HCT116 (cell line): ENCODE results near the gene ADGRL3. TPM values are rescaled to one million over a fixed set of nuclear protein-coding genes. Genes with fewer than 3 reads are reported as not detected.

Experiments used
- ATAC-seq: fragments of 200-7000 bp; cut with Tn5 transposase; 2 replicates; pipeline ENCODE4 v1.9.1; 2020; ENCODE audit warnings: mild to moderate bottlenecking, moderate library complexity
- BruUV-seq: library from RNA; stranded (reverse); fragments of 400-500 nt; replicated peaks from 2 replicates; lab custom pipeline; 2021; lab: Mats Ljungman, UMichigan
- CTCF ChIA-PET: fragments of 300-600 bp; sonication (Branson Sonifier 250); formaldehyde crosslinking; loops from one replicate; lab custom pipeline; 2021; ENCODE audit warnings: antibody characterized with exemption; lab: Charles Lee
- POLR2A ChIA-PET: fragments of 300-600, 350-600 bp; sonication (Branson Sonifier 250); formaldehyde crosslinking; loops from one replicate; lab custom pipeline; 2021; ENCODE audit warnings: antibody characterized with exemption; lab: Charles Lee
- RAD21 ChIA-PET, 2 experiments: fragments of 300-600 bp; sonication (Branson Sonifier 250); formaldehyde crosslinking; loops; one replicate each; lab custom pipeline; 2023; ENCODE audit warnings: low total read pairs in 2 of 2; ENCODE audit not compliant: uncharacterized antibody in 2 of 2, unreplicated experiment in 2 of 2, low non-redundant PET in 1 of 2; lab: Charles Lee
- DNase-seq: peaks from one replicate; pipeline ENCODE4 v3.0.0-alpha.2; 2010; ENCODE audit warnings: low read depth, low spot score
- H2AFZ ChIP-seq: fragments of 200-600 bp; shearing (Covaris generic), sonication (generic); 2 replicates; pipeline ENCODE4 v1.6.1; 2017; ENCODE audit warnings: low read depth, mixed run types, mixed read lengths, antibody characterized with exemption, low read length; ENCODE audit not compliant: poor library complexity, severe bottlenecking
- H3K27ac ChIP-seq: 2 replicates; pipeline ENCODE4 v1.5.1; 2012; ENCODE audit warnings: low read depth, low read length
- H3K27me3 ChIP-seq: fragments of 200-600 bp; sonication (generic); 2 replicates; pipeline ENCODE4 v1.6.1; 2016; ENCODE audit warnings: mixed run types, low read length, mixed read lengths; ENCODE audit not compliant: insufficient read depth
- H3K36me3 ChIP-seq, 2 experiments: fragments of 200-500 bp in 1 of 2; fragments of 200-600 bp in 1 of 2; sonication (Bioruptor generic) in 1 of 2; sonication (generic) in 1 of 2; 2 replicates each; pipeline versions ENCODE4 v1.5.1 to v1.6.1; 2014 to 2016; ENCODE audit warnings: low read length in 2 of 2, inconsistent platforms in 1 of 2, mixed read lengths in 1 of 2, mixed run types in 1 of 2; ENCODE audit not compliant: insufficient read depth in 2 of 2, control insufficient read depth in 1 of 2
- H3K4me1 ChIP-seq, 2 experiments: fragments of 200-600 bp in 1 of 2; sonication (generic) in 1 of 2; 2 replicates each; pipeline versions ENCODE4 v1.5.1 to v1.6.1; 2012 to 2017; ENCODE audit warnings: low read length in 2 of 2, inconsistent platforms in 1 of 2, mild to moderate bottlenecking in 1 of 2, mixed read lengths in 1 of 2, mixed run types in 1 of 2, moderate library complexity in 1 of 2; ENCODE audit not compliant: insufficient read depth in 2 of 2, control insufficient read depth in 1 of 2
- H3K4me2 ChIP-seq: fragments of 200-600 bp; sonication (generic); 2 replicates; pipeline ENCODE4 v1.6.1; 2017; ENCODE audit warnings: mixed run types, low read length, mixed read lengths
- H3K4me3 ChIP-seq, 2 experiments: fragments of 200-600 bp in 1 of 2; sonication (generic) in 1 of 2; replicated peaks in 1 of 2; 2 replicates each; pipeline ENCODE4 v1.5.1; 2011 to 2016; ENCODE audit warnings: low read length in 2 of 2, control low read depth in 1 of 2, low read depth in 1 of 2, mild to moderate bottlenecking in 1 of 2, mixed read lengths in 1 of 2, mixed run types in 1 of 2
- H3K79me2 ChIP-seq: fragments of 200-600 bp; sonication (generic); 2 replicates; pipeline ENCODE4 v1.6.1; 2017; ENCODE audit warnings: mild to moderate bottlenecking, mixed run types, low read length, moderate library complexity, mixed read lengths; ENCODE audit not compliant: insufficient read depth
- H3K9ac ChIP-seq: fragments of 200-600 bp; sonication (generic); 2 replicates; pipeline ENCODE4 v1.6.1; 2016; ENCODE audit warnings: low read length, mixed read lengths
- H3K9me2 ChIP-seq: fragments of 200-600 bp; sonication (generic), shearing (Covaris generic); 2 replicates; pipeline ENCODE4 v1.6.1; 2017; ENCODE audit warnings: mixed run types, mild to moderate bottlenecking, moderate library complexity; ENCODE audit not compliant: insufficient read depth
- H3K9me3 ChIP-seq, 2 experiments: fragments of 200-500 bp in 1 of 2; fragments of 200-600 bp in 1 of 2; sonication (Bioruptor generic) in 1 of 2; sonication (generic) in 1 of 2; 2 replicates each; pipeline ENCODE4 v1.6.1; 2014 to 2017; ENCODE audit warnings: low read length in 2 of 2, mixed read lengths in 2 of 2, inconsistent platforms in 1 of 2, low read depth in 1 of 2, mild to moderate bottlenecking in 1 of 2, mixed run types in 1 of 2, moderate library complexity in 1 of 2; ENCODE audit not compliant: control insufficient read depth in 1 of 2, insufficient read depth in 1 of 2
- H4K20me1 ChIP-seq: fragments of 200-600 bp; sonication (generic), shearing (Covaris generic); 2 replicates; pipeline ENCODE4 v1.6.1; 2017; ENCODE audit warnings: mixed run types, mild to moderate bottlenecking, moderate library complexity; ENCODE audit not compliant: insufficient read depth
- EGR1 ChIP-seq: IDR thresholded peaks from 2 replicates; pipeline ENCODE4 v1.6.1; 2012; ENCODE audit warnings: low read depth
- EZH2 ChIP-seq: fragments of 200-600 bp; sonication (generic); IDR thresholded peaks from 2 replicates; pipeline ENCODE4 v1.6.1; 2017; ENCODE audit warnings: antibody characterized with exemption, mixed run types
- EZH2phosphoT487 ChIP-seq: fragments of 200-600 bp; IDR thresholded peaks from 2 replicates; pipeline ENCODE4 v1.6.1; 2018; ENCODE audit warnings: antibody characterized with exemption, borderline replicate concordance
- FOSL1 ChIP-seq: IDR thresholded peaks from 2 replicates; pipeline ENCODE4 v1.6.1; 2012; ENCODE audit warnings: low read depth
- JUND ChIP-seq: IDR thresholded peaks from 2 replicates; pipeline ENCODE4 v1.6.1; 2012
- POLR2A ChIP-seq: IDR thresholded peaks from 2 replicates; pipeline ENCODE4 v1.7.0; 2011; ENCODE audit warnings: borderline replicate concordance; ENCODE audit not compliant: insufficient read depth, insufficient read length; ENCODE audit errors: extremely low read depth
- SIN3A ChIP-seq: IDR thresholded peaks from 2 replicates; pipeline ENCODE4 v1.6.1; 2012; ENCODE audit warnings: low read depth
- SRF ChIP-seq: IDR thresholded peaks from 2 replicates; pipeline ENCODE4 v1.6.1; 2012; ENCODE audit warnings: low read depth
- YY1 ChIP-seq: IDR thresholded peaks from 2 replicates; pipeline ENCODE4 v1.6.1; 2011; ENCODE audit warnings: low read length, low read depth, moderate library complexity, mild to moderate bottlenecking; ENCODE audit not compliant: insufficient replicate concordance; ENCODE audit errors: extremely low read depth
- ZFX ChIP-seq: fragments of 450-650 bp; IDR thresholded peaks from 2 replicates; pipeline ENCODE4 v1.6.1; 2017
- ZNF274 ChIP-seq: fragments of 200-500 bp; sonication (Bioruptor generic); IDR thresholded peaks from 2 replicates; pipeline ENCODE4 v1.6.1; 2014; ENCODE audit warnings: mild to moderate bottlenecking, low read depth, low read length, inconsistent platforms
- intact Hi-C: fragments of 100-400 bp; cut with micrococcal nuclease; formaldehyde crosslinking; loops from 2 replicates; pipeline ENCODE4 v1.10.0; 2022
- total RNA-seq: library from RNA; stranded (reverse); gene quantifications from one replicate; pipeline ENCODE4 v1.2.1, GENCODE V29; 2021; ENCODE audit not compliant: unreplicated experiment
- TF ChIP-seq, protein P1 (sequence below): IDR thresholded peaks from 2 replicates; pipeline ENCODE4 v1.6.1; 2012
- TF ChIP-seq, protein P2 (sequence below), 3 experiments: fragments of 200-600 bp in 1 of 3; sonication (generic) in 1 of 3; IDR thresholded peaks in 2 of 3; conservative IDR thresholded peaks in 1 of 3; 2 replicates each; pipeline ENCODE4 v1.5.1; 2012 to 2017; ENCODE audit warnings: low read depth in 2 of 3, low read length in 2 of 3, antibody characterized with exemption in 1 of 3, borderline replicate concordance in 1 of 3, control low read depth in 1 of 3, mild to moderate bottlenecking in 1 of 3, mixed read lengths in 1 of 3, mixed run types in 1 of 3, moderate library complexity in 1 of 3; ENCODE audit not compliant: insufficient read depth in 1 of 3
- TF ChIP-seq, protein P3 (sequence below): IDR thresholded peaks from 2 replicates; pipeline ENCODE4 v1.6.1; 2012
- TF ChIP-seq, protein P4 (sequence below): IDR thresholded peaks from 2 replicates; pipeline ENCODE4 v1.6.1; 2012; ENCODE audit warnings: low read depth

The ADGRL3 gene
- total RNA-seq, 1 experiment from 2014 or later, result not detected

DNA sequence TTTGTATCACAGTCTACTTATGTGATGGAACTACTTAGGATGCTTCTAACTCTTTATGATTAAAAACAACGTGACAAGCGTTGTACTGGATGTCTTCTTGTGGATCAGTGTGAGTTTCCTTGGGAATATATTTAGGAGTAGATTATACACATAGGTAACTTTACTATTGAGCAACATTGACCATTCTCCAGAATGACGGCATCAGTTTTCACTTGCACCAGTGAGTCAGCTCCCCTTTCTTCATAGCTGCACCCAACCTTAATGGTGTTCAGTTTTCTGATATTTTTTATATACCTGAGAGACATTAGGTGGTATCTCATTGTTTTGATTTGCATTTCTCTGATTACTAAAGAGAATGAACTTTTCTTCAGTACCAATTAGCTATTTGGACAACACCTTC lies 343.9 kb downstream of the ADGRL3 start (continued):
- no peak for TF ChIP-seq YY1
- TF ChIP-seq, protein P1, sequence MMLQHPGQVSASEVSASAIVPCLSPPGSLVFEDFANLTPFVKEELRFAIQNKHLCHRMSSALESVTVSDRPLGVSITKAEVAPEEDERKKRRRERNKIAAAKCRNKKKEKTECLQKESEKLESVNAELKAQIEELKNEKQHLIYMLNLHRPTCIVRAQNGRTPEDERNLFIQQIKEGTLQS, result no peak
- TF ChIP-seq, protein P2, sequence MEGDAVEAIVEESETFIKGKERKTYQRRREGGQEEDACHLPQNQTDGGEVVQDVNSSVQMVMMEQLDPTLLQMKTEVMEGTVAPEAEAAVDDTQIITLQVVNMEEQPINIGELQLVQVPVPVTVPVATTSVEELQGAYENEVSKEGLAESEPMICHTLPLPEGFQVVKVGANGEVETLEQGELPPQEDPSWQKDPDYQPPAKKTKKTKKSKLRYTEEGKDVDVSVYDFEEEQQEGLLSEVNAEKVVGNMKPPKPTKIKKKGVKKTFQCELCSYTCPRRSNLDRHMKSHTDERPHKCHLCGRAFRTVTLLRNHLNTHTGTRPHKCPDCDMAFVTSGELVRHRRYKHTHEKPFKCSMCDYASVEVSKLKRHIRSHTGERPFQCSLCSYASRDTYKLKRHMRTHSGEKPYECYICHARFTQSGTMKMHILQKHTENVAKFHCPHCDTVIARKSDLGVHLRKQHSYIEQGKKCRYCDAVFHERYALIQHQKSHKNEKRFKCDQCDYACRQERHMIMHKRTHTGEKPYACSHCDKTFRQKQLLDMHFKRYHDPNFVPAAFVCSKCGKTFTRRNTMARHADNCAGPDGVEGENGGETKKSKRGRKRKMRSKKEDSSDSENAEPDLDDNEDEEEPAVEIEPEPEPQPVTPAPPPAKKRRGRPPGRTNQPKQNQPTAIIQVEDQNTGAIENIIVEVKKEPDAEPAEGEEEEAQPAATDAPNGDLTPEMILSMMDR (IDR thresholded peaks at IDR 0.05 in 2 of 3, conservative IDR thresholded peaks at IDR 0.05 in 1 of 3; ENCODE audit: borderline replicate concordance in 1 of 3, insufficient read depth in 1 of 3, low read depth in 2 of 3, low read length in 2 of 3), result no peak
- TF ChIP-seq SIN3A, result no peak
- no peak for TF ChIP-seq ZNF274
- TF ChIP-seq FOSL1, result no peak
- no peak for TF ChIP-seq JUND
- TF ChIP-seq POLR2A, result no peak
- no peak for TF ChIP-seq EGR1
- no peak for TF ChIP-seq EZH2
- no peak for TF ChIP-seq EZH2phosphoT487

DNA sequence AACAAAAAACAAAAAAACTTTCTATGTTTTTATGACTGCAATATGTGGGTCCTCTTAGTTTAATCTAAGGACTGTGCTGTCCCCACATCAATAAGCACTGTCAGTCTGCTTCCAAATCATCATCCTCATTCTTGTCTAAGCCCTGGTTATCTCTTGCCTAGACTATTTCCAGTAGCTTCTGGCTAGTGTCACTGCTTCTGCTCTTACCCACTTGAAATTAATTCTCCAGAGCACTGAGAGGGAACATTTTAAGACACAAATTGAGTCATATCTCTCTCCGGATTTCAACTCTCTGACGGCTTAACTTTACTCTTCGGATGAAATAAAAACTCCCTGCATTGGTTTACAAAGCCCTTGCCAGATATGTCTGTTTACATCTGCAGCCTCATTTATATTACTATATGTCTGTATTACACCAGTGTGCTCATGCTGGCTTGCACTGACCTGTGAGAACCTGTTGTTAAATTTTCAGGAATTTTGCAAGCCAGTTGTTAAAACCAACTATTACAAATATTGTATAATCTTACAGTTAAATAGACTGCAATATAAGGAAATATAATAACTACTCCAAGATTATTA lies 345.9 kb downstream of the ADGRL3 start:
- ATAC-seq (no peak), DNase-seq (no peak)
- ChIA-PET RAD21 (no interaction called here), POLR2A (no interaction called here), CTCF (no interaction called here)
- Histone ChIP-seq H4K20me1 (no peaks in the 10 kb centered on the region), H3K4me2 (no peak overlapping the region), H3K9ac (no peak overlapping the region), H3K27me3 (no peaks in the 10 kb centered on the region), H3K4me1 (no peaks in the 10 kb centered on the region), H3K4me3 (no peak overlapping the region), H2AFZ (no peak overlapping the region), H3K9me3 (peaks cover 0 to 33% of the 10 kb centered on the region in 2 experiments; a peak in 2 of 4 replicates), H3K27ac (no peak overlapping the region), H3K36me3 (no peaks in the 10 kb centered on the region), H3K79me2 (no peaks in the 10 kb centered on the region), H3K9me2 (no peaks in the 10 kb centered on the region)
- intact Hi-C loops, result no loop called here
- no TSS peak for BruUV-seq
- TF ChIP-seq SRF (no peak), ZFX (no peak), FOSL1 (no peak), POLR2A (no peak), ZNF274 (no peak), EZH2 (no peak)
- TF ChIP-seq, protein P3, sequence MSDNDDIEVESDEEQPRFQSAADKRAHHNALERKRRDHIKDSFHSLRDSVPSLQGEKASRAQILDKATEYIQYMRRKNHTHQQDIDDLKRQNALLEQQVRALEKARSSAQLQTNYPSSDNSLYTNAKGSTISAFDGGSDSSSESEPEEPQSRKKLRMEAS, result no peak
- TF ChIP-seq, protein P4, sequence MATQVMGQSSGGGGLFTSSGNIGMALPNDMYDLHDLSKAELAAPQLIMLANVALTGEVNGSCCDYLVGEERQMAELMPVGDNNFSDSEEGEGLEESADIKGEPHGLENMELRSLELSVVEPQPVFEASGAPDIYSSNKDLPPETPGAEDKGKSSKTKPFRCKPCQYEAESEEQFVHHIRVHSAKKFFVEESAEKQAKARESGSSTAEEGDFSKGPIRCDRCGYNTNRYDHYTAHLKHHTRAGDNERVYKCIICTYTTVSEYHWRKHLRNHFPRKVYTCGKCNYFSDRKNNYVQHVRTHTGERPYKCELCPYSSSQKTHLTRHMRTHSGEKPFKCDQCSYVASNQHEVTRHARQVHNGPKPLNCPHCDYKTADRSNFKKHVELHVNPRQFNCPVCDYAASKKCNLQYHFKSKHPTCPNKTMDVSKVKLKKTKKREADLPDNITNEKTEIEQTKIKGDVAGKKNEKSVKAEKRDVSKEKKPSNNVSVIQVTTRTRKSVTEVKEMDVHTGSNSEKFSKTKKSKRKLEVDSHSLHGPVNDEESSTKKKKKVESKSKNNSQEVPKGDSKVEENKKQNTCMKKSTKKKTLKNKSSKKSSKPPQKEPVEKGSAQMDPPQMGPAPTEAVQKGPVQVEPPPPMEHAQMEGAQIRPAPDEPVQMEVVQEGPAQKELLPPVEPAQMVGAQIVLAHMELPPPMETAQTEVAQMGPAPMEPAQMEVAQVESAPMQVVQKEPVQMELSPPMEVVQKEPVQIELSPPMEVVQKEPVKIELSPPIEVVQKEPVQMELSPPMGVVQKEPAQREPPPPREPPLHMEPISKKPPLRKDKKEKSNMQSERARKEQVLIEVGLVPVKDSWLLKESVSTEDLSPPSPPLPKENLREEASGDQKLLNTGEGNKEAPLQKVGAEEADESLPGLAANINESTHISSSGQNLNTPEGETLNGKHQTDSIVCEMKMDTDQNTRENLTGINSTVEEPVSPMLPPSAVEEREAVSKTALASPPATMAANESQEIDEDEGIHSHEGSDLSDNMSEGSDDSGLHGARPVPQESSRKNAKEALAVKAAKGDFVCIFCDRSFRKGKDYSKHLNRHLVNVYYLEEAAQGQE, result no peak
- TF ChIP-seq, protein P2 (IDR thresholded peaks at IDR 0.05 in 2 of 3, conservative IDR thresholded peaks at IDR 0.05 in 1 of 3; ENCODE audit: borderline replicate concordance in 1 of 3, insufficient read depth in 1 of 3, low read depth in 2 of 3, low read length in 2 of 3), result no peak
